HG03432 (cell line): Measurements from ENCODE around the gene SNX1.
"Not testable (repeated sequence)": the region's sequence is repeated elsewhere in the genome, so short reads cannot be mapped to it uniquely, and the experiment has no call there.

Experiments used
- ATAC-seq: cut with Tn5 transposase; IDR thresholded peaks from one replicate; pipeline ENCODE4 v1.9.1; 2021; ENCODE audit warnings: mild to moderate bottlenecking, moderate library complexity; ENCODE audit not compliant: unreplicated experiment

SNX1 gene

GRCh38 chr15:64072812-64073211, 23.0 kb upstream of the SNX1 start:
- no peak for ATAC-seq

DNA sequence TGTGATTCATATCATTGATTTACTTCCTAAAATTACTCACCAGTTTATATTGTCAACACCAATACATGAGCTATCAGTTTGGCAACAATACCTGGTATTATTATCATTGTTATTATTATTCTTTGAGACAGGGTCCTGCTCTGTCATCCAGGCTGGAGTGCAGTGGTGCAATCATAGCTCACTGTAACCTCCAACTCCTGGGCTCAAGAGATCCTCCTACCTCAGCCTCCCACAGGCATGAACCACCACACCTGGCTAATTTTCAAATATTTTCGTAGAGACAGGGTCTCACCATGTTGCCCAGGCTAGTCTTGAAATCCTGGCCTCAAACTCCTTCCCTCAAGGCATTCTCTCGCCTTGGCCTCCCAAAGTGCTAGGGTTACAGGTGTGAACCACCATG, 22.3 kb upstream of the SNX1 start:
- not testable (repeated sequence) for ATAC-seq

GRCh38 chr15:64082757-64083156, 13.0 kb upstream of the SNX1 start:
- no peak for ATAC-seq

- ATAC-seq, result peak; percentile 28
Observed at GRCh38 chr15:64089543-64090280, 6.1 kb upstream of the SNX1 start.

- no peak for ATAC-seq
Observed at GRCh38 chr15:64090527-64090926, 5.3 kb upstream of the SNX1 start.

- ATAC-seq, result no peak
Observed at GRCh38 chr15:64092075-64092820, 3.5 kb upstream of the SNX1 start.

DNA sequence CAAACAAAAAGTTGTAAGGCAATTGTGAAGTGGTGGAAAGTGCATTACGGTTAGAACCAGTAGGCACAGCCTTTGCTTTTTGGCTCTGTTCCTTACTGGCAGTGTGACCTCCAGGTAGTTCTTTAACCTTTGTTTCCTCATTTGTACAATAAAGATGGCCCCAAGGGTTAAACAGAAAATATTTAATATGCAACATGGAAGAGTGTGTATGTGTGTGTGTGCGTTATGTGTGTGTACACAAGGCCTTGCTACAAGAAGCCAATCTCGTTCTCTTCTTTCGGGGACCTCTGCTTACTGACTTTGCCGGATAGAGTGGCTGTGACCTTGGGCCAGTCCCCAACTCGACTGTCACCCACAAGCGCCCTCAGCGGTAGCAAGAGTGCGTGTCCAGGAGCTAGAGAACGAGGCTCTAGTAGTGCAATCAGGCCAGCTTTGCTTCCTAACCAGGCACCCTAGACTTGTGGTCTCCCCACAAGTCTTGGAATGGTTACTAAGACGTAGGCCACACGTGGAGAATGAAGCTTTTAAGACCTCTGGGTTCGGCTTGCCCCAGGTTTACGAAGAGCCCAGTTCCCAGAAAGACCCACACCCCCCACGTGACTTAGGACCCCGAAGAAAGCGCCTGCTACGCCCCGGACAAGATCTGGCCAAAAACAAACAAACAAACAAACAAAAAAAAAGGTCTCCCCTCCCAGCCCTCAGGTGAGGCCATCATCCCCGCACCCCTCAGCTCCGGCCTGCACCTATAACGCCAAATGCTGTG, 2.7 kb upstream of the SNX1 start:
- ATAC-seq, result peak; percentile 6

DNA sequence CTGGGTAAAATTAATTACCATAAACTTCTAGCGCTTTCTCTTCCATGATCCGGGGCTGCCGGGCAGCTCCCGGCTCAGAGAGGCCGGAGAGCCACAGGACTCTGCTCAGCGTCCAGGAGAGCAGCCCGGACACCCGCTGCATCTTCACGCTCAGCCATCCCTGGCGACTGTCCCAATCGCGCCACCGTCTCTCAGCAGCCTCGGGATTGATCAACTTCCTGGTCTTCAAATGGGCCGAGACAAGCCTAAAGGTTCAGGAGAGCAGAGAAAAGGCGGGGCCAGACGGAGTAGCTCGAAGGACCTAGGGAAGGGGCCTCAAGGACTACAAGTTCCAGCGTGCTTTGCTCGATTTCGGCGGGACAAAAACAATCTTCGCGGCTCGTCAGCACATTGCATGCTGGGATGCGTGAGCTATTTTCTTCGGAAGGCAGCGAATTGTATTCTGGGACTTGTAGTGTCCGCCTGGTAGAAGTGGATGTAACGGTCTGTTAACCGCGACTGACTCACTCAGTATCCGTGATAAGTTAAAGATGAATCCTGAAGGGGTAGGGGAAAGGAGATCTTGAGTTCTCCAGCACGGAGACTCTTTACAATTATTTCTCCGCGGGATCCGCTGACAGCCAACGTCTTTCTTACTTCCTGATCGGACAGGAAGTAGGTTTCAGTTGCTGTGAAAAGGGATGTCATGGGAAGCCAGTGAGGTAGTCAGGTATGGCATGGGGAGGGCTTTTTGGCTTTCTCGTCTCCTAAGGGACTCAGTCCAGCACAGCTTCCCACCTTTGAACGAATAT, 2.0 kb upstream of the SNX1 start, which contains the start of gene CIAO2A:
CIAO2A (minus strand) TSS at position 212 of the 791 bp plus-strand sequence; CDS start at position 142, 70 bp downstream.
- ATAC-seq, result peak; percentile 62

DNA sequence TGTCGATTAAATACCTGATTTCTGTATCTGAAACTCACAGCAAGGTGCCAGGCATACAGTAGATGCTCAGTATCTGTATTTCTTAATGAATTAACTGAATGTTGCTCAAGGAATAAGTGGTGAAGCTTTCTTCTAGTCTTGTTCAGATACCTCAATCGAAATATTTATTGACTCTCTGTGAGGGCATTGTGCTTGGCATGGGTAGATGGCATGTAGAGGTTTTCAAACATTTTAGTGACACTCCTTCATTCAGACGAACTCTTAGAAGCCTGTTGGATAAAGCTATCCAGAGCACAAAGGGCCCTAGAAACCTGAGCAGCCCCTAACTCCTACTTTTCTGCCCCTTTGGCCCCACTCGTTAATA, 369 bp upstream of the SNX1 start:
- no peak for ATAC-seq

DNA sequence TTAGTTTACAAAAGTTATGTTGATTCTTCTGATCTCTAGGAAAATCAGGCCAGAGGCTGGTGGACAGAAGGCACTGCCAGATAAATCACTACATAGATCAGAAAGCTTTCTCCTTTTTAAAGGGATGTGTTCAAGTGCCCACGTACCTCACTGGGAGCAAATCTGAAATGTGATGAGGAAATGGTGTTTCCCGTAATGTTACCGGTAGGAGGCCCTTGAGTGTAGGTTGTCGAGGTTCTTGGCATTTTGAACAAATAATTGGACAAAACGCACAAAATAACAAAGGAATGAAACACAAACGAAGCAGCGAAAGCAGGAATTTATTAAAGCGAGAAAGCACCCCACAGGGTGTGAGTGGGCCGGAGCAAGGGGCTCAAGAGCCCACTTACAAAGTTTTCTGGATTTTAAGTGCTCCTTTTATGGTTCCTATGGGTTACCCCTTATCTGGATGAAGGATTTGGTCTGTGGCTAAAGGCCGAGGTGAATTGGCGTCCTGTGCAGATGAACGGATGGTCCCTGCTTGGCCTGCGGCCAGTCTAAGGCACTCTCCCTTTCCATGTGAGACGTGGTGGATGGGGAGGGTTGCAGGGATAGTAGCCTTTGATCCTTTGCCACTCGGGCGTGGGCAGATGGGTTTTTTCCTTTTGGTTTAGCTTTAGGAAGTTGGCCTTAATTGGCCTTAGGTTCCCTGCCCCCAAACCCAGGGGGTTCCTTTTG, 1.0 kb downstream of the SNX1 start:
- ATAC-seq, result no peak

DNA sequence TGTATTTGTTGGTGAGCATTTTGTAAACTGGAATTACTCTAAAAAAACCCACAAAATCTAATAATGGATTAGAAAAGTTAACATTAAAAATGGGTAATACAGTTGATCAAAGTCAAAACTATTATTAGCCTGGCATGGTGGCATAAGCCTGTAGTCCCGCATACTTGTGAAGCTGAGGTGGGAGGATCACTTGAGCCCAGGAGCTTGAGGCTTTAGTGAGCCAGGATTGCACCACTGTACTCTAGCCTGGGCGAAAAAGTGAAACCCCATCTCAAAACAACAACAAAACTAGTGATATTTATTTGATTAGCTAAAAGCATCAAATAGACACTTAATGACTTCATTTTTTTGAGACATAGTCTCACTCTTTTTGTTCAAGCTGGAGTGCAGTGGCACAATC, 3.6 kb downstream of the SNX1 start:
- ATAC-seq, result no peak

GRCh38 chr15:64100958-64101357, 5.2 kb downstream of the SNX1 start:
- no peak for ATAC-seq

DNA sequence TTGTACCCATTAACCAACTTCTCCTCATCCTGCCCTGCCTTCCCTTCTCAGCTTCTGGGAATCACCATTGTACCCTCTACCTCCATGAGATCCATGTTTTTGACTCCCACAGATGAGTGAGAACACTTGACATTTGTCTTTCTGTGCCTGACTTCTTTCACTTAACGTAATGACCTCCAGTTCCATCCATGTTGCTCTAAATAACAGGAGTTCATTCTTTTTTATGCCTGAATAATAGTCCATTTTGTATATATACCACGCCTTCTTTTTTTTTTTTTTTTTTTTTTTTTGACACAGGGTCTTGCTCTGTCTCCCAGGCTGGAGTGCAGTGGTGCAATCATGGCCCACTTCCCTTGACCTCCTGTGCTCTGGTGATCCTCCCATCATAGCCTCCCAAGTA, 6.7 kb downstream of the SNX1 start:
- no peak for ATAC-seq

DNA sequence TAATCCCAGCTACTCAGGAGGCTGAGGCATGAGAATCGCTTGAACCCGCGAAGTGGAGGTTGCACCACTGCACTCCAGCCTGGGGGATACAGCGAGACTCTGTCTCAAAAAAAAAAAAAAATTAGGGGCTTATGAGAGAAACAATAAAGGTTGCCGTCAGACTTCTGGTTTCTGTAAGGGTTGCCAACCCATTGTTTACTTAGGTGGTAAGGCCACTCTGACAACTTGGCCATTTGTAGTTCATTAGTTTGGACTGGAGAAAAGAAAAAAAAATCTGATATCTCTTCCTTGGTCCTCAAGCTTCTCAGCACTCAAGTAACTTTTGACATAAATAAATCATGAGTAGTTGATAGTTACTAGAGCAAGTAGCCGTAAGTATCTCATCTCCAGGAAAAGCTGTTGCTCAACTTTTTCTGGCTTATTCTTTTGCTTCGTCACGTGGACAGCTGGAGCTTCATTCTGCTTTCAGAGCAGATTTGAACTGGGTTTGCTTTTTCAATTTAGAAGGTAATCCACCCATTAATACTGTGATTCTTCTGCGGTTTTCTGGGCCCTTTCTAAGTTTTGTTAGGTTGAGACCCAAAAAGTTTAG, 9.4 kb downstream of the SNX1 start:
- ATAC-seq, result no peak

- no peak for ATAC-seq
Observed at GRCh38 chr15:64107337-64107736, 11.6 kb downstream of the SNX1 start.

DNA sequence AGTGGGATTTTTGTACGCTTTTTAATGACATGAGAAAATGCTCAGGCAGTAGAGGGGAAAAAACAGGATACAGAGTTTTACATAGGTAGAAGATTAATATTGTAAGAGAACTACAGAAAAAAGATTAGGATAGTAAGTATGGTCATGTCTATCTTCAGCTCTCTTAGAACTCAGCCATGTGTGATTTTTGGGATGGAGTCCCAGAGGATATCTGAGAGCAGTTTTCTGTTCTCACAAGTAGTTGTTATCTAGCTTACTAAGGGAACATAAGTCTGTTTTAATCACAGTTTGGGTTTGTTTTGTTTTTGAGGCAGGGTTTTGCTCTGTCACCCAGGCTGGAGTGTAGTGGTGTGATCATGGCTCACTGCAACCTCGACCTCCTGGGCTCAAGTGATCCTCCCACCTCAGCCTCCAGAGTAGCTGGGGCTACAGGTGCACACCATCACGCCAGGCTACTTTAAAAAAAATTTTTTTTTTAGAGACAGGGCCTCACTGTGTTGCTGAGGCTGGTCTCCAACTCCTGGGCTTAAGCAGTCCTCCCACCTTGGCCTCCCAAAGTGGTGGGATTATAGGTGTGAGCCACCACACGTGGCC, 14.4 kb downstream of the SNX1 start:
- not testable (repeated sequence) for ATAC-seq

- peak; percentile 49 for ATAC-seq
Observed at GRCh38 chr15:64110950-64111678, 15.3 kb downstream of the SNX1 start.

DNA sequence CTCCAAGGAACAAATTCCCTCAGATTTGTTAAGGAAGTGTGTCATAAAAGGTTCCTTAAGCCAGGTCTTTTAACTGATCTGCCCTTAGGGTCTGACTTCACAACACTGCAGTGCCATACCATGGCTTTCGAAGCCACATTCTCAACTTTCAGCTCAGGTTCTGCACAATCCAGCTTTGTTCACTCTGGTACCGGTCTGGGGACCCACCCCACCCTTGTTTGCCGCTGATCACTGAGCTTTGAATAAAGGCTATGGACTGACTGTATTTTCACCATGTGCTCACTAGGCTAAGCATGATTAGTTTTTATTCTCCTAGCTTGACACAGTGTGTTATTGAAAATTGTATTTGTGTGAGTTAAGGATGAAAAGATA, 15.9 kb downstream of the SNX1 start:
- no peak for ATAC-seq
